GM18907 (cell line): ENCODE data around the gene MOXD1.

Source experiments
- ATAC-seq: cut with Tn5 transposase; IDR thresholded peaks from one replicate; pipeline ENCODE4 v1.9.1; 2021; ENCODE audit warnings: mild to moderate bottlenecking, moderate library complexity; ENCODE audit not compliant: unreplicated experiment

Gene MOXD1

GRCh38 chr6:132246632-132247270 lies 154.5 kb downstream of the MOXD1 start:
- ATAC-seq, result no peak

- ATAC-seq, result no peak
These were observed 155.1 kb downstream of the MOXD1 start for GRCh38 chr6:132246120-132246617.
